Head of caudate nucleus (tissue), 42 donors: ENCODE results near the gene GOSR1.
"Not testable (repeated sequence)": the region's sequence is repeated elsewhere in the genome, so short reads cannot be mapped to it uniquely, and the experiment has no call there.

Experiments used
- DNase-seq, 42 donors: peaks; one replicate each; pipeline versions ENCODE4 v3.0.0 to v3.0.0-alpha.2; 2020 to 2021; ENCODE audit warnings: mixed read lengths in 7 of 42
- intact Hi-C: fragments of 100-400 bp; cut with DNase I; formaldehyde crosslinking; loops from one replicate; pipeline ENCODE4 v1.15.0; 2022

GOSR1 gene

DNA sequence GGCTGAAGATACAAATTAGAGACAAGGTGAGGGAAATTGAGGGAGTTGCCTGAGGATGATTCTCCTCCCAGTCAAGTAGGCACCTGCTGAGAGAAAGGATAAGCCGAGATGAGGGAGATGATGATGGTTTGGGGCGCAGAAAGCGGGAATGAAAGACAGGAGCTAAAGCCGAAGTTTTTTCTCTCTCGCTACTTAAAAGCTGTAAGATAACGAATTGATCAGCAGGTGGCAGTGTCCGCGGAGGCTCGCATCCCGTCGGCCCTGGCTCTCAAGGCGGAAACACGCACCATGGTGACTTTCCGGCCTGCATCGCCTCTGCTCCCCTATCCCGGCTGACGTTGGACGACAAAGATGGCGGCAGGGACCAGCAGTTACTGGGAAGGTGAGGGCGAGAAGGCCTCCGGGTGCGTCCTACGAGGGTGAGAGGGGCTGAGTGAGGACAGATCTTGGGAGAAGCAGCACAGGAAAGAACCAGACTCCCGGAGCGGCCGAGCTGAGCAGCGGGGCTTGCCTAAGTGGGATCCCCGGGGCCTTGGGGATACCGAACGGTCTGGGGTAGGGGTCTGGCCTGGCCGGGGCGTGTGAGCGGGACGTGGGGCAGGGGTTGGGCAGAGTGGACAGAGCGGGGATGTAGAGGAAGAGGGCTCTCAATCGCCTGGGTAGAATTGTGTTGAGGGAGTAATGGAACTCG lies at the start of gene GOSR1:
Gene GOSR1, plus strand, starts transcription at position 326 of the 691 bp plus-strand sequence. Its CDS starts 26 bp downstream, at position 352.
- intact Hi-C loops = no loop called here
- DNase-seq = peak; percentile 92 to 99 (median 96)

DNA sequence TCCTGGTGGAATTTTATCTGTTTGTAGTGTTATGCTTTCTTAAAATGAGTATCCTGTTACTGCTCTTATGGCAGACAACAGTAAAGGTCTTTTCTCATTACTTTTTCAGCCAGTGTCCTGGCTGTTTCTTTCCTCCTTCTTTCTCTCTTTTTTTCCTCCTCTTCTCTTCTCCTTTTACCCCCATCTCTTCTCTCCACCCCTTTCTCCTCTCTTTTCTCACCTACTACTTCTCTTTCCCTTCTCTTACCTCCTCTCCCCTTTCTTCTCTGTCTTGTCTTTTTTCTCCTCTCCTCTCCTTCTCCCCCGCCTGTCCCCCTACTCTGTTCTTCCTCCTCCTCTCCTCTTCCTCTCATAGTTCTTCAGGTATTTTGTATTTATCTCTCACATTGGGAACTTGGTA lies 49.6 kb upstream of the GOSR1 start:
- intact Hi-C loops = no loop called here
- DNase-seq = no peak

DNA sequence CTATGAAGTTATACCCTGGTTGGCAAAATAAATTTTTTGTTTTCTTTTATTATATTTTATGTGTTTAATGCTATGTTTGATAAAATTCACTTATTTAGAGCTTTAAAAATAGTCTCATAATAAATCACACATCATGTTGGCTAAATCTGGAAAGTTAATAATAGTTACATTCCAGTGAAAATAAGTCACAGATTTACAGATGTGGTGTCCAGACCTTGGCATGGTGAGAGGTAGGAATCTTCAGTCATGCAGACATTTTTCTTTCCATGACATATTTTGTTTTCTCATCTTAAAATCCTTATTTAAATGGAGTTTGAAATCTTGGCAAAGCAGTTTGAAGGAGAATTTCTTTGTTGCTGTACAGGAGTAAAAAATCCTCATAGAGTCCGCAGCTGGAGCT lies 48.1 kb upstream of the GOSR1 start:
- intact Hi-C loops = no loop called here
- DNase-seq = no peak

DNA sequence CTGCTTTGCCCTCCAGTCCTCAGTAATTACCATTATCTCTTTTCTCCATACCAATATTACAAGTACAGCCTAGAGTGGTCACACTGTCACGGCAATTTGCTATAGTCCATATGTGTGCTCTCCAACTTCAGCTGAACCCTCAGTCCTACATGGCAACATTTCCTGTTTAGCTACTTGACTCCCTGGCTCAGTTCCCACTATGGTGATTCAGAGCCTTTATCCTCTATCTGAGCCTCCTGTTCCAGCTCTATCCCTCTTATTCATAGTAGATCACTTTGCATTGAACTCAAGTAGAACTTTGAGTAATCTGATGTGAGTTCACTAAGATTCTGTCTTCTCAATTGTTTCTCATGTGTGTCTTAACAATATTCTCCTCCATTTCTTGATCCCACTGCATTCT lies 43.7 kb upstream of the GOSR1 start:
- DNase-seq = peak in 1 of 42 donors; percentile 47
- intact Hi-C loops = no loop called here

- intact Hi-C loops = no loop called here
- DNase-seq = no peak
These were observed 40.5 kb upstream of the GOSR1 start for GRCh38 chr17:30436729-30437128.

DNA sequence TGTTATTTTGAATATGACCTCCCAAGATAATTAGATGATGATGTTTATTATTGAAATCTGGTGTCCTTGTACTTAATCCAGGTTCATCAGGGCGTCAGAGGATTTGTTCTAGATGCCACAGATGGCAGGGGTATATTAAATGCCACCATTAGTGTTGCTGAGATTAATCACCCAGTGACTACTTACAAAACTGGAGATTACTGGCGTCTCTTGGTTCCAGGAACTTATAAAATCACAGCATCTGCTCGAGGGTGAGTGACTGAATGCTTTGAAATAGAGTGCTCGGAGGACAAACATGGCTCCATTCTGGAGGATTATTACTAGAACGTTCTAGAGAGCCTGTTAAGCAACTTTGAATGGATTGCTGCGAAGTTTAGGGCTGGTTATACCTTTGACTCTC lies 33.5 kb upstream of the GOSR1 start:
- intact Hi-C loops = no loop called here
- DNase-seq = no peak

DNA sequence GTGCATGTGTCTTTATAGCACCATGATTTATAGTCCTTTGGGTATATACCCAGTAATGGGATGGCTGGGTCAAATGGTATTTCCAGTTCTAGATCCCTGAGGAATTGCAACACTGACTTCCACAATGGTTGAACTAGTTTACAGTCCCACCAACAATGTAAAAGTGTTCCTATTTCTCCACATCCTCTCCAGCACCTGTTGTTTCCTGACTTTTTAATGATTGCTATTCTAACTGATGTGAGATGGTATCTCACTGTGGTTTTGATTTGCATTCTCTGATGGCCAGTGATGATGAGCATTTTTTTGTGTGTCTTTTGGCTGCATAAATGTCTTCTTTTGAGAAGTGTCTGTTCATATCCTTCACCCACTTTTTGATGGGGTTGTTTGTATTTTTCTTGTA lies 30.6 kb upstream of the GOSR1 start:
- intact Hi-C loops, DNase-seq: not testable (repeated sequence)

- intact Hi-C loops = no loop called here
- DNase-seq = peak in 34 of 42 donors; percentile 3 to 78 (median 46)
These were observed 27.7 kb upstream of the GOSR1 start for GRCh38 chr17:30449480-30449879.

- no peak for DNase-seq
These were observed 26.8 kb upstream of the GOSR1 start for GRCh38 chr17:30450125-30451027.

DNA sequence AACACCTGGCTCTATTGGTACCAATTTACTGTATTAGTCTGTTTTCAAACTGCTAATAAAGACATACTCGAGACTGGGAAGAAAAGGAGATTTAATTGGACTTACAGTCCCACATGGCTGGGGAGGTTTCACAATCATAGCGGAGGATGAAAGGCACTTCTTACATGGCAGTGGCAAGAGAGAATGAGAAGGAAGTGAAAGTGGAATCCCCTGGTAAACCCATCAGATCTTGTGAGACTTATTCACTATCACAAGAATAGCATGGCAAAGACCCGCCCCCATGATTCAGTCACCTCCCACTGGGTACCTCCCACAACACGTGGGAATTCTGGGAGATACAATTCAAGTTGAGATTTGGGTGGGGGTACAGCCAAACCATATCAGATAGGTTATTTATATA lies 22.6 kb upstream of the GOSR1 start:
- intact Hi-C loops = no loop called here
- no peak for DNase-seq

More at GRCh38 chr17:30450125-30451027, 26.8 kb upstream of the GOSR1 start:
- intact Hi-C loops = no loop called here

GRCh38 chr17:30458371-30458770 lies 18.8 kb upstream of the GOSR1 start:
- intact Hi-C loops = no loop called here
- no peak for DNase-seq

GRCh38 chr17:30458797-30459413 lies 18.3 kb upstream of the GOSR1 start:
- intact Hi-C loops, DNase-seq: not testable (repeated sequence)

DNA sequence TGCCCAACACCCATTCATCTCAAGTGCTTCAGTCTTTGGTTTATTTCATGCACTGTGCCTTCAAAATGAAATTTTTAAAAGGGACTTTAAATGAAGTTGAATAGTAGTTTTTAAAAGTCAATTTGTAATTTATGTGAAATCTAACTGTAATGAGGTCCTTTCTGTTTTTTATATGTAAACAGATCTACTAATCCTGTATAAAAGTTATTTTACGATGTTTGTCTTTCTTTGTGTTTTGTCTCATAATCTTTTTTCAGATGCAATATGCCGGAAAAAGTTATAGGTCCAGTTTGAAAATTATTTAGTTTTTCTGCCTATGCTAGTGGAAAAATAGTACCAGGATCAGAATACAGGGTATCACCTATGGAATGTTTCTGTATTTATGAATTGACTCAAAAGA lies 8.7 kb upstream of the GOSR1 start:
- intact Hi-C loops = no loop called here
- no peak for DNase-seq

DNA sequence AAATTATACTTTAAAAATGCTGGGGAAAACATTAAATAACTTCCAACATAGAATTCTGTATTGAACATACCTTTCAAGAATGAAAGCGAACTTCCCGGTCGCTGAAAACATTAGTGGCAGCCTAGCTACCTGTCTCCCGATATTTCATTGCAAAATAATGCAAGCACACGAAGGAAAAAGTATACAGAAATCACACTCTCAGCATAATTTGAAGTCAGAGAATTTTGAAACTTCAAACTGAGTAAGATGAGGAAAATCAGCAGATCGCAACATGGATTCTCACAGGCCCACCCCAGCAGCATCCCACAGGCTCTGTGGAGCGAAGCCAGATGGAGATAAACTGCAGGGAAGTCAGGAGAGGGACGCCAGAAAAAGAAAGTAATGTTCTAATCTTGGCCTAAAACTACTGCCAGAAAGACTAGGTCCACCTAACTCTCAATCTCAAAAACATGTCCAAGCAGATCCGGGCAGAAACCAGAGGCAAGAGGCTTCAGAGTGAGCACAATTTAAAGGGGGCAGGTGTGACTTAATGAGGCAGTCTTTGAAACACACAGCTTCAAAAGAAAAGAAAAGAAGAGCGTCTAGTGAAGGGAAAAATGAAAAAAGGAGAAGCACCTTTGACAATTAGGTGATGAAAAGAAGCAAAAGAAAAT lies 4.8 kb upstream of the GOSR1 start:
- no peak for DNase-seq
- intact Hi-C loops = no loop called here

DNA sequence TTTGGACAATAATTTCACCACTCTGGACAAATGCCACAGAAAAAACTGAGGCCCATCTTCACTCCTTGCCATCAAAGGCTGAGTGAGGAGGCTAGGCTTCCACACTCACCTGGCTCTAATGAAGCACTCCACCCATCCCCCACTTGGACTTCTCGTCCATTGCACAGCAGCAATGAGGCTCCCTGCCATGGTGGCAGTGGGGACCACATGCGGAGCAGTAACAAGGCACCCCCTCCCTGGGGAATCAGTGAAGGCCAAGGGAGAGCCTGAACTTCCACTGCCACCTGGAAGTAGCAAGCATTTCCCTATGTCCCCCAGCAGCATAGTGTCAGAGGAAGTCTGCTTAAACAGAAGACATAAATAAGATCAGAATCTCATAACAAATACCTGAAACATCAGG lies 2.0 kb upstream of the GOSR1 start:
- intact Hi-C loops = no loop called here
- no peak for DNase-seq

DNA sequence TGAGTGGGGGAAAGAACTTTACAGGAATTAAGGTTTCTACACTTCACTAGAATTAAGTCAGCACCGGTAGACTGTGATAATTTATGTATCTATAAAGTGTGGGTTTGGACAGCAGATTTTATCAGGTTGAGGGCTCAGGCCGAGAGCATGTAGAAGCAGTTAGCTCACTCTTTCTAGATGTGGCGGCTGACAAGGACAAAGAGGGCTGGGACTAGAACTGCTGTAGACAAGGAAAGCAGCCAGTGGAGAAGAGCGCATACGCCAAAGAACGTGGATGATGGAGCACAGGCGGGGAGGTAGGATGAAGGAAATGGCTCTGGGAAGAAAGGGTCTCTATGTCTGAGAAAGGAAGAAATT lies 504 bp upstream of the GOSR1 start:
- intact Hi-C loops = no loop called here
- peak in 25 of 42 donors; percentile 6 to 58 (median 21) for DNase-seq

DNA sequence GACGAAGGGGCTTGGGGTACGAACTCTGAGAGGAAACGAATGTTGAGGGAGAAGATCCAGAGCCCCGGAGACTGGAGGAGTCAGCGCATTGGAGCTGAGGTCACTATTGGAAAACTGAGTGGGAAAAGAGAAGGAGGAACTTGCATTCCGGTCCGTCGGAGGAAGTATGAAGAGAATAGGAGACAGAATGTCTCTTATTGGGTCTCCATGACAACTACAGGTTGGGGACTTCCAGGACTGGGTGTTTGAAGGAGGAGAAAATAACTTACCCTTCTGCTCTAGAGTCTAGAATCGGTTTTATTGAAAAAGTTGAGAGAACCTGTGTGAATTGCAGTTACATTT lies 537 bp downstream of the GOSR1 start:
- peak in 1 of 42 donors; percentile 28 for DNase-seq
- intact Hi-C loops = no loop called here

DNA sequence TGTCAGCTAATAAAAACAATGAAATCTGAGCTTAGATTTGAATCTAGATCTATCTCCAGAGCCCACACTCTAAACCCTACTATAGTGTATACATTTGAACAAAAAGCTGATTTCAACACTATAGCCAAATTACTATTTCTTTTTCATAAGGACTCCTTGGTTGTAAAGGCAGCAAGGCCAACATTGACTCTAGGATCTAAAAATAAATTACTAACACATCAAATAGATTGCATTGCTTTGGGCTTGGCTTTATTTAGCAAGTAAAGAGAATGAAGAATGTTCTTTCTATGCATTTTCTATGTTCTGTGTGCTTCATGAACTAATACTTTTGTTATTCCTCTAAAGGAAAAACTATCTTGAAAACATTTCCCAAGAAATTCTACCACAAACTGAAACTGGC lies 5.3 kb downstream of the GOSR1 start:
- intact Hi-C loops = no loop called here
- DNase-seq = no peak

DNA sequence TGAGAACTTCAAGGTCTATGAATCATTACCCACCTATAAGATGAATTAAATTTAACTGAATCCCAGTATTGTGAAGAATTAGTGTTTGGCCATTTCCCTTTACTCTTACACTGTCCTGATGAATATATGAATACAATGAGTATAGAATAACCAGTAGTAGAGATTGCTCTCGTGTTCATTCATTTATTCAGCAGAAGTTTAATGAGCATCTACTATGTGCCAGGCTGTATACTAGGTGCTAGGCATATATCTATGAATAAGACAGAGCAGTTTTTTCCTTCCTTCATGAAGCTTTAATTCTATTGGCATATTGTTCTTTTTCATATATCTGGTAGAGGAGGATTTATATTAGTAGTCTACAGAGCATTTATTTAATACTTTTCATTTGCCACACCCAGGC lies 6.0 kb downstream of the GOSR1 start:
- no peak for DNase-seq
- intact Hi-C loops = no loop called here

GRCh38 chr17:30493780-30494179 lies 16.6 kb downstream of the GOSR1 start:
- intact Hi-C loops = no loop called here
- no peak for DNase-seq
